Measurements from ENCODE around the gene DRC7. TPM values are rescaled to one million over a fixed set of nuclear protein-coding genes. Genes with fewer than 3 reads are reported as not detected.

DRC7 gene
- total and polyA plus RNA-seq, 10 of the 15 experiments (the other 5 are each of a cell fraction or from before 2014, with no cell fraction given): 0.06 to 0.49 (median 0.14) TPM; not detected in 4

- SMC1A ChIA-PET (ENCODE audit: uncharacterized antibody, unreplicated experiment): no interaction called here
- H3K9ac ChIP-seq (ENCODE audit: control insufficient read depth, insufficient read depth, low read length): no peak overlapping the region
- no peak for TF ChIP-seq BRCA1 (IDR thresholded peaks at IDR 0.05; ENCODE audit: low read depth, low read length)
- TF ChIP-seq SP1 (IDR thresholded peaks at IDR 0.05; ENCODE audit: low read depth, low read length): no peak
- TF ChIP-seq MTA2 (IDR thresholded peaks at IDR 0.05; ENCODE audit: low read depth): no peak
- no peak for TF ChIP-seq RCOR1 (conservative IDR thresholded peaks at IDR 0.05; ENCODE audit: low read depth, low read length)
- TF ChIP-seq USF2 (IDR thresholded peaks at IDR 0.05; ENCODE audit: borderline replicate concordance, low read depth, low read length): no peak
- no peak for TF ChIP-seq ETV6 (conservative IDR thresholded peaks at IDR 0.05 in 1 of 2, IDR thresholded peaks at IDR 0.05 in 1 of 2; ENCODE audit: borderline replicate concordance in 1 of 2, low read depth in 1 of 2)
- TF ChIP-seq NFXL1 (IDR thresholded peaks at IDR 0.05; ENCODE audit: borderline replicate concordance): no peak
- intact Hi-C loops (cut with micrococcal nuclease; ENCODE audit: unreplicated experiment) (no loop called here), in situ Hi-C loops (cut with MboI) (no loop called here)
- H3K79me2 ChIP-seq (ENCODE audit: control insufficient read depth, insufficient read depth, low read length): no peaks in the 10 kb centered on the region
- FAIRE-seq (no peak), ATAC-seq (no peak), DNase-seq (ENCODE audit: low read depth, low spot score) (no peak)
- POLR2A ChIA-PET: no interaction called here
- no peaks in the 10 kb centered on the region for H3K9me3 ChIP-seq (replicated peaks; ENCODE audit: control insufficient read depth, insufficient read depth, low read length)
- WGBS (ENCODE audit: insufficient coverage, insufficient replicate concordance, low lambda C conversion rate, missing lambda C conversion rate): 22% methylated on average over 11 of the region's 11 CpGs
- no peak overlapping the region for H2AFZ ChIP-seq (ENCODE audit: control insufficient read depth, low read depth, low read length)
- H4K20me1 ChIP-seq (ENCODE audit: control insufficient read depth, insufficient read depth): no peaks in the 10 kb centered on the region
- BruUV-seq (replicated peaks): no TSS peak
- CTCF ChIA-PET: no interaction called here
- H3K36me3 ChIP-seq (ENCODE audit: control insufficient read depth in 2 of 2, insufficient read depth in 2 of 2, low read length in 1 of 2): no peaks in the 10 kb centered on the region
- RAD21 ChIA-PET (ENCODE audit: unreplicated experiment): interaction anchor here (0.6 kb wide), 1 partner anchor 166 kb away, joined by 3 read pairs; no protein-coding TSS in a partner anchor
- no peak overlapping the region for H3K4me2 ChIP-seq (ENCODE audit: control insufficient read depth, insufficient read depth)
- H3K27ac ChIP-seq (ENCODE audit: control insufficient read depth, insufficient read depth): no peak overlapping the region
- no peaks in the 10 kb centered on the region for H3K27me3 ChIP-seq (replicated peaks in 1 of 2; ENCODE audit: control insufficient read depth in 2 of 2, insufficient read depth in 2 of 2, low read length in 1 of 2)
- no peaks in the 10 kb centered on the region for H3K4me1 ChIP-seq (ENCODE audit: control insufficient read depth, insufficient read depth, low read length)
- H3K4me3 ChIP-seq: no peak overlapping the region
These were observed 78.4 kb downstream of the DRC7 start for GRCh38 chr16:57773019-57773418.
